Tibial nerve (tissue), 4 donors: ENCODE data around the gene VRK1. TPM values are rescaled to one million over a fixed set of nuclear protein-coding genes. Genes with fewer than 3 reads are reported as not detected.

ENCODE experiments used
- DNase-seq, 2 donors: peaks; one replicate each; pipeline ENCODE4 v3.0.0-alpha.2; 2019; ENCODE audit warnings: low spot score in 2 of 2
- H3K27ac ChIP-seq, 4 donors: fragments of 200-600 bp; sonication (generic) in 3 of 4; one replicate each; pipeline ENCODE4 v1.5.1; 2017 to 2019; ENCODE audit warnings: mild to moderate bottlenecking in 1 of 4
- H3K27me3 ChIP-seq, 2 donors: fragments of 200-600 bp; sonication (generic) in 1 of 2; one replicate each; pipeline versions ENCODE4 v1.5.1 to v1.6.0; 2017 to 2019
- H3K36me3 ChIP-seq, 3 donors: fragments of 200-600 bp; sonication (generic); one replicate each; pipeline ENCODE4 v1.5.1; 2018 to 2019
- H3K4me1 ChIP-seq, 4 donors: fragments of 200-600 bp; sonication (generic) in 3 of 4; one replicate each; pipeline ENCODE4 v1.5.1; 2017 to 2019
- H3K4me3 ChIP-seq, 4 donors: fragments of 200-600 bp; sonication (generic) in 3 of 4; one replicate each; pipeline ENCODE4 v1.5.1; 2017 to 2019; ENCODE audit warnings: mild to moderate bottlenecking in 1 of 4, moderate library complexity in 1 of 4
- H3K9me3 ChIP-seq, 4 donors: fragments of 200-600 bp; sonication (generic) in 3 of 4; one replicate each; pipeline ENCODE4 v1.5.1; 2017 to 2019
- CTCF ChIP-seq, 5 experiments: fragments of 200-600 bp in 3 of 5; fragments of 450-650 bp in 2 of 5; sonication (generic) in 3 of 5; IDR thresholded peaks; one replicate each; pipeline ENCODE4 v1.5.1; 2016 to 2019; ENCODE audit warnings: antibody characterized with exemption in 5 of 5, mild to moderate bottlenecking in 3 of 5, moderate library complexity in 2 of 5
- EP300 ChIP-seq, 2 donors: sonication (generic); formaldehyde crosslinking; IDR thresholded peaks; one replicate each; pipeline ENCODE4 v1.6.1; 2017; ENCODE audit warnings: antibody characterized with exemption in 2 of 2, mild to moderate bottlenecking in 1 of 2
- POLR2A ChIP-seq, 2 donors: fragments of 450-650 bp; IDR thresholded peaks; one replicate each; pipeline ENCODE4 v1.6.1; 2017; ENCODE audit warnings: antibody characterized with exemption in 2 of 2, mild to moderate bottlenecking in 2 of 2, moderate library complexity in 2 of 2
- WGBS, 2 donors: methylation state at CpG; one replicate each; pipeline ENCODE4 v1.1.5; 2018; 5-methylcytosine and 5-hydroxymethylcytosine counted together
- total RNA-seq, 4 donors: library from RNA; depleted of rRNA; stranded (reverse); fragments of >200 nt; gene quantifications; one replicate each; pipeline ENCODE4 v1.1.0, GENCODE V29; 2016

The VRK1 gene
- total RNA-seq, 4 donors from 2014 or later: 5.4 to 11.0 (median 9.0) TPM

GRCh38 chr14:96827290-96827689 lies 30.1 kb downstream of the VRK1 start:
- no peak for TF ChIP-seq CTCF (IDR thresholded peaks at IDR 0.05)
- TF ChIP-seq POLR2A (IDR thresholded peaks at IDR 0.05): no peak
- no peak for TF ChIP-seq EP300 (IDR thresholded peaks at IDR 0.05)
- no peaks in the 10 kb centered on the region for H3K27me3 ChIP-seq
- H3K27ac ChIP-seq: no peak overlapping the region
- no peak overlapping the region for H3K4me3 ChIP-seq
- no peaks in the 10 kb centered on the region for H3K36me3 ChIP-seq
- 63 to 80% methylated on average over 3 of the region's 3 CpGs for WGBS, 2 donors
- H3K9me3 ChIP-seq: peaks cover 0 to 8% (median 0%) of the 10 kb centered on the region in 4 donors
- DNase-seq: no peak
- H3K4me1 ChIP-seq: peaks cover 0 to 11% (median 0%) of the 10 kb centered on the region in 4 donors

- Histone ChIP-seq H3K4me1 (peaks cover 0 to 11% (median 0%) of the 10 kb centered on the region in 4 donors), H3K27ac (no peak overlapping the region), H3K4me3 (no peak overlapping the region), H3K27me3 (no peaks in the 10 kb centered on the region), H3K9me3 (peaks cover 0 to 8% (median 0%) of the 10 kb centered on the region in 4 donors), H3K36me3 (peaks cover 0 to 13% (median 0%) of the 10 kb centered on the region in 3 donors)
- WGBS, 2 donors: 92 to 93% methylated on average over 1 of the region's 1 CpG
- DNase-seq: no peak
- no peak for TF ChIP-seq POLR2A (IDR thresholded peaks at IDR 0.05)
- TF ChIP-seq EP300 (IDR thresholded peaks at IDR 0.05): no peak
- no peak for TF ChIP-seq CTCF (IDR thresholded peaks at IDR 0.05)
Measured at GRCh38 chr14:96829791-96830190, 32.6 kb downstream of the VRK1 start.

- no peak overlapping the region for H3K27ac ChIP-seq
- peaks cover 0 to 8% (median 0%) of the 10 kb centered on the region in 4 donors for H3K9me3 ChIP-seq
- peaks cover 0 to 11% (median 0%) of the 10 kb centered on the region in 4 donors for H3K4me1 ChIP-seq
- peaks cover 0 to 22% (median 0%) of the 10 kb centered on the region in 3 donors for H3K36me3 ChIP-seq
- no peak overlapping the region for H3K4me3 ChIP-seq
- no peaks in the 10 kb centered on the region for H3K27me3 ChIP-seq
- TF ChIP-seq EP300 (IDR thresholded peaks at IDR 0.05) (no peak), POLR2A (IDR thresholded peaks at IDR 0.05) (no peak), CTCF (IDR thresholded peaks at IDR 0.05) (no peak)
- no peak for DNase-seq
- 69 to 81% methylated on average over 1 of the region's 1 CpG for WGBS, 2 donors
Measured at GRCh38 chr14:96830946-96831345, 33.8 kb downstream of the VRK1 start.

- Histone ChIP-seq H3K9me3 (peaks cover 0 to 8% (median 0%) of the 10 kb centered on the region in 4 donors), H3K27me3 (no peaks in the 10 kb centered on the region), H3K4me3 (no peak overlapping the region), H3K36me3 (peaks cover 0 to 35% (median 0%) of the 10 kb centered on the region in 3 donors), H3K4me1 (peaks cover 0 to under 1% (median 0%) of the 10 kb centered on the region in 4 donors), H3K27ac (no peak overlapping the region)
- WGBS, 2 donors: 90 to 99% methylated on average over 2 of the region's 2 CpGs
- DNase-seq: no peak
- TF ChIP-seq CTCF (IDR thresholded peaks at IDR 0.05) (no peak), EP300 (IDR thresholded peaks at IDR 0.05) (no peak), POLR2A (IDR thresholded peaks at IDR 0.05) (no peak)
Measured at GRCh38 chr14:96832351-96832750, 35.2 kb downstream of the VRK1 start.

- H3K4me1 ChIP-seq: no peaks in the 10 kb centered on the region
- no peaks in the 10 kb centered on the region for H3K9me3 ChIP-seq
- no peak for DNase-seq
- H3K27ac ChIP-seq: no peak overlapping the region
- H3K4me3 ChIP-seq: no peak overlapping the region
- peaks cover 0 to 44% (median 0%) of the 10 kb centered on the region in 3 donors for H3K36me3 ChIP-seq
- H3K27me3 ChIP-seq: no peaks in the 10 kb centered on the region
- TF ChIP-seq CTCF (IDR thresholded peaks at IDR 0.05) (no peak), EP300 (IDR thresholded peaks at IDR 0.05) (no peak), POLR2A (IDR thresholded peaks at IDR 0.05) (no peak)
- WGBS, 2 donors: 85 to 98% methylated on average over 4 of the region's 4 CpGs
Measured at GRCh38 chr14:96838449-96838848, 41.3 kb downstream of the VRK1 start.
